Spleen (tissue), 13 donors: ENCODE data around the gene UGT1A10. TPM values are rescaled to one million over a fixed set of nuclear protein-coding genes. Genes with fewer than 3 reads are reported as not detected.
"Not testable (repeated sequence)": the region's sequence is repeated elsewhere in the genome, so short reads cannot be mapped to it uniquely, and the experiment has no call there.

Source experiments
- DNase-seq: peaks from one replicate; pipeline ENCODE4 v3.0.0-alpha.2; 2020
- H3K27ac ChIP-seq, 8 donors: fragments of 200-600 bp; sonication (generic) in 7 of 8; 1 replicate in 4 of 8; 2 replicates in 4 of 8; pipeline versions ENCODE4 v1.5.0 to v1.8.0; 2016 to 2021; ENCODE audit warnings: inconsistent platforms in 4 of 8, mild to moderate bottlenecking in 4 of 8, moderate library complexity in 1 of 8
- H3K27me3 ChIP-seq, 7 donors: fragments of 200-600 bp; sonication (generic) in 6 of 7; replicated peaks in 1 of 7; 1 replicate in 4 of 7; 2 replicates in 3 of 7; pipeline versions ENCODE4 v1.5.0 to v1.8.0; 2016 to 2021; ENCODE audit warnings: inconsistent platforms in 3 of 7, mild to moderate bottlenecking in 1 of 7
- H3K36me3 ChIP-seq, 6 donors: fragments of 200-600 bp; sonication (generic) in 5 of 6; 1 replicate in 4 of 6; 2 replicates in 2 of 6; pipeline versions ENCODE4 v1.5.0 to v1.8.0; 2016 to 2021; ENCODE audit warnings: inconsistent platforms in 2 of 6
- H3K4me1 ChIP-seq, 6 donors: fragments of 200-600 bp; sonication (generic) in 5 of 6; 1 replicate in 3 of 6; 2 replicates in 3 of 6; pipeline versions ENCODE4 v1.5.0 to v1.8.0; 2016 to 2021; ENCODE audit warnings: inconsistent platforms in 3 of 6
- H3K4me3 ChIP-seq, 8 donors: fragments of 200-600 bp; sonication (generic) in 7 of 8; 1 replicate in 4 of 8; 2 replicates in 4 of 8; pipeline versions ENCODE4 v1.5.0 to v1.8.0; 2016 to 2021; ENCODE audit warnings: inconsistent platforms in 4 of 8, mild to moderate bottlenecking in 4 of 8, moderate library complexity in 2 of 8
- H3K9me3 ChIP-seq, 8 donors: fragments of 200-600 bp; sonication (generic) in 7 of 8; 1 replicate in 4 of 8; 2 replicates in 4 of 8; pipeline versions ENCODE4 v1.5.0 to v1.8.0; 2016 to 2021; ENCODE audit warnings: inconsistent platforms in 4 of 8
- CTCF ChIP-seq, 11 experiments: fragments of 200-600 bp in 7 of 11; fragments of 450-650 bp in 4 of 11; sonication (generic) in 4 of 11; IDR thresholded peaks in 8 of 11; conservative IDR thresholded peaks in 3 of 11; 1 replicate in 7 of 11; 2 replicates in 4 of 11; pipeline versions ENCODE4 v1.4.0 to v1.8.0; 2016 to 2021; ENCODE audit warnings: antibody characterized with exemption in 11 of 11, inconsistent platforms in 4 of 11, mild to moderate bottlenecking in 1 of 11
- POLR2A ChIP-seq, 3 donors: fragments of 450-650 bp; IDR thresholded peaks; one replicate each; pipeline ENCODE4 v1.5.1; 2017; ENCODE audit warnings: antibody characterized with exemption in 3 of 3, mild to moderate bottlenecking in 1 of 3
- POLR2AphosphoS5 ChIP-seq, 3 donors: sonication (generic); formaldehyde crosslinking; IDR thresholded peaks; one replicate each; pipeline ENCODE4 v1.5.1; 2017; ENCODE audit warnings: antibody characterized with exemption in 3 of 3
- WGBS, 5 donors: extraction: QIAGEN DNeasy Blood & Tissue Kit in 3 of 5; methylation state at CpG; one replicate each; pipeline versions ENCODE4 v1.1.5 to v1.1.7; 2013 to 2018; 5-methylcytosine and 5-hydroxymethylcytosine counted together
- intact Hi-C: fragments of 100-400 bp; cut with DNase I; formaldehyde crosslinking; loops from one replicate; pipeline ENCODE4 v1.15.0; 2023; ENCODE audit warnings: low total_unique reads
- long read RNA-seq, 2 donors: transcript quantifications; one replicate each; lab custom pipeline, GENCODE V29; 2026
- polyA plus RNA-seq, 3 donors: library from polyadenylated mRNA; stranded (reverse); fragments of 200-250 nt; gene quantifications; one replicate each; pipeline ENCODE4 v1.2.1, GENCODE V29; 2013
- total RNA-seq, 7 donors: library from RNA; depleted of rRNA in 3 of 7; stranded (reverse); fragments of >200 nt in 3 of 7; fragmentation: NEBNext Ultra II Directional in 4 of 7; extraction: Animal tissue kit (Norgen Biotek cat#: 25700) in 4 of 7; gene quantifications; one replicate each; pipeline versions ENCODE4 v1.1.0 to v1.2.1, GENCODE V29; 2016 to 2021
- donor health status: healthy with polysubstance abuse.
- donor health status: DM: no; HTN: no; CAD: no; lungs with moderate emphysema.
- donor health status: DM: no; HTN: no; CAD: no.
- donor health status: Bipolar disorder and iron deficiency.
- donor health status: healthy.
- donor health status: DM: no; HTN: no; CAD: no.
- donor health status: DM: yes; HTN: yes; CAD: no.

The UGT1A10 gene
- total RNA-seq (not detected), polyA plus RNA-seq (under 1 TPM in 1 of 3 donors, not detected in 2; 0.03 TPM)
- long read RNA-seq, donor 1 = 0 reads
- long read RNA-seq, donor 2 = 0 reads

DNA sequence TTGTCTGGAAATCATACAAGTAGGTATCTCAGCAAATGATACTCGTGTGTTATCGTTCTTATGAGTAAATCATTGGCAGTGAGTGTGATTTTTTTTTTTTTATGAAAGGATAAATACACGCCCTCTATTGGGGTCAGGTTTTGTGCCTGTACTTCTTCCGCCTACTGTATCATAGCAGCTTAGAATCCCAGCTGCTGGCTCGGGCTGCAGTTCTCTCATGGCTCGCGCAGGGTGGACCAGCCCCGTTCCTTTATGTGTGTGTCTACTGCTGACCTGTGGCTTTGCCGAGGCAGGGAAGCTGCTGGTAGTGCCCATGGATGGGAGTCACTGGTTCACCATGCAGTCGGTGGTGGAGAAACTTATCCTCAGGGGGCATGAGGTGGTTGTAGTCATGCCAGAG lies at the start of gene UGT1A10:
TSS of gene UGT1A10 (plus strand) at position 143 of the 400 bp plus-strand sequence. CDS start at position 218, 75 bp downstream.
- H3K27ac ChIP-seq, H3K9me3 ChIP-seq, H3K27me3 ChIP-seq, H3K4me3 ChIP-seq, intact Hi-C loops, DNase-seq, H3K4me1 ChIP-seq, H3K36me3 ChIP-seq: not testable (repeated sequence)
- WGBS, 5 donors = 83 to 94% (median 90%) methylated on average over 10 of the region's 10 CpGs

DNA sequence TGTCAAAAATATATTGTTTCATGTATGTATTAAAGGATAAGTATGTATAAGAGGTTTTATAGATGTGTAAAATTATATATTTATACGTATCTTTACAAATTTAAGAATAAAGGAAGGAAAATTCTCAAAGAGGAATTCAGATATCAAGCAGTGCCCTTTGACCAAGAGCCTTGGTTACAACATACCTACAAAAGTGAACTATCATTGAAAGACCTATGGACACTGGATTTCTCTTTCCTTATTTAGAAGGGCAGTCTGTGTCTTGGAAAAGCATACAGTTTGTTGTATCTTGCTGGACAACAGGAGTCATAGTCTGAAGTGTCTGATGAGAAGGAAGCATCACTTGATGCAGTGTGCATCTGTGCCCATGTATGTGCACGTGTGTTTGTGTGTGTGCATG lies 47.8 kb upstream of the UGT1A10 start:
- TF ChIP-seq POLR2A (IDR thresholded peaks at IDR 0.05) (no peak), POLR2AphosphoS5 (IDR thresholded peaks at IDR 0.05) (no peak), CTCF (IDR thresholded peaks at IDR 0.05 in 8 of 11, conservative IDR thresholded peaks at IDR 0.05 in 3 of 11) (no peak)
- DNase-seq = no peak
- Histone ChIP-seq H3K9me3 (no peaks in the 10 kb centered on the region), H3K4me3 (no peak overlapping the region), H3K4me1 (no peaks in the 10 kb centered on the region), H3K36me3 (no peaks in the 10 kb centered on the region), H3K27ac (no peak overlapping the region), H3K27me3 (peaks cover 0 to 4% (median 0%) of the 10 kb centered on the region in 7 donors)
- 84 to 95% (median 87%) methylated on average over 2 of the region's 2 CpGs for WGBS, 5 donors
- intact Hi-C loops = no loop called here

- WGBS, 5 donors = 94 to 100% (median 96%) methylated on average over 1 of the region's 1 CpG
- H3K27ac ChIP-seq, H3K27me3 ChIP-seq, H3K36me3 ChIP-seq, H3K9me3 ChIP-seq, DNase-seq, H3K4me3 ChIP-seq, intact Hi-C loops, H3K4me1 ChIP-seq: not testable (repeated sequence)
Observed at GRCh38 chr2:233592706-233593105, 43.5 kb upstream of the UGT1A10 start.

DNA sequence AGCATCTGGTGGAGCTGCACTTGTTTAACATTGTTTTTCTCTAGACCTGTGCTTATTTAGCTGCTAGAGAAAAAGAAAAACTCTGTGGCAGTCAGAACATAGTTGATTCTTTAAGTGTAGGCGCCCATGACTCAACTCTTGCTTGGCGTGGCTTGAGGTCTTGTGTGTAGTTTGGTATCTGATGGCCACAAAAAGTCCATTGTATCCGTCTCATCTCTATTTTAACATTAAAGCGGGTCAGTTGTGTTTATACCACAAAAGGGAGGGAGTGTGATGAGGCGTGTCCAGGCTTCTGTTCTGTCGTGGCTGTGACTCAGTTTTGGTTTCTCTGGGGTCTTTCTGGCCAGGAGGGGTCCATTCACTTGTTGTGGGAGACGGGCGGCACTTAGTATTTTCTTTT lies 43.0 kb upstream of the UGT1A10 start:
- Histone ChIP-seq H3K4me3 (no peak overlapping the region), H3K27me3 (peaks cover 0 to 4% (median 0%) of the 10 kb centered on the region in 7 donors), H3K27ac (no peak overlapping the region), H3K4me1 (no peaks in the 10 kb centered on the region), H3K9me3 (no peaks in the 10 kb centered on the region), H3K36me3 (no peaks in the 10 kb centered on the region)
- 75 to 79% (median 77%) methylated on average over 8 of the region's 8 CpGs for WGBS, 5 donors
- intact Hi-C loops = no loop called here
- TF ChIP-seq POLR2AphosphoS5 (IDR thresholded peaks at IDR 0.05) (no peak), CTCF (IDR thresholded peaks at IDR 0.05 in 8 of 11, conservative IDR thresholded peaks at IDR 0.05 in 3 of 11) (no peak), POLR2A (IDR thresholded peaks at IDR 0.05) (no peak)
- no peak for DNase-seq

GRCh38 chr2:233597522-233597921 lies 38.7 kb upstream of the UGT1A10 start:
- no peak overlapping the region for H3K27ac ChIP-seq
- whole genome bisulfite sequencing, 5 donors = 73 to 84% (median 73%) methylated on average over 1 of the region's 1 CpG
- peaks cover 0 to 7% (median 0%) of the 10 kb centered on the region in 7 donors for H3K27me3 ChIP-seq
- no peaks in the 10 kb centered on the region for H3K4me1 ChIP-seq
- intact Hi-C loops = no loop called here
- no peak for DNase-seq
- TF ChIP-seq POLR2AphosphoS5 (IDR thresholded peaks at IDR 0.05) = no peak
- TF ChIP-seq CTCF (IDR thresholded peaks at IDR 0.05 in 8 of 11, conservative IDR thresholded peaks at IDR 0.05 in 3 of 11) = no peak
- no peak for TF ChIP-seq POLR2A (IDR thresholded peaks at IDR 0.05)
- no peaks in the 10 kb centered on the region for H3K36me3 ChIP-seq
- H3K9me3 ChIP-seq = no peaks in the 10 kb centered on the region
- H3K4me3 ChIP-seq = no peak overlapping the region
